Measurements from ENCODE around the gene SESN2.

The SESN2 gene

GRCh38 chr1:28259252-28259933 is at the start of gene SESN2:
Gene SESN2 (plus strand): TSS chr1:28259518. CDS start chr1:28259848, 330 bp downstream.
- peak; percentile 99 for DNase-seq

DNA sequence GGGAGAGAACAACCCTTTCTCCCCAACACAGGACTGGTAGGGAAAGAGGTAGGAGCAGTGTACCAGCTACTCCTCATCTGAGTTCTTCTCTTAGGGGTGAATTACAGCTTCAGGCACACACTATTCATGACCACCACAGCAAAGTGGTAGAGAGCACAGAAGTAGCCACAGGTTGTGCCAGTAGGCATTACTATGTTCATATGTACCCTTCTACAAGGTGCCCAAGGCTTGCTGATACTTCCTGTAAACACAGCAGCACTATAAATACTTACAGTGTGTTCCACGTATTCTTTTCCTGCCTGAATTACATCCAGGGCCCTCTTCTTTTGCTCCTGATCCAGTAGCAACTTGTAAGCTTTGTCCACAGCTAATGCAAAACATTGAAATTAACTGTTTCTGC is 49.6 kb upstream of the SESN2 start:
- DNase-seq, result no peak

DNA sequence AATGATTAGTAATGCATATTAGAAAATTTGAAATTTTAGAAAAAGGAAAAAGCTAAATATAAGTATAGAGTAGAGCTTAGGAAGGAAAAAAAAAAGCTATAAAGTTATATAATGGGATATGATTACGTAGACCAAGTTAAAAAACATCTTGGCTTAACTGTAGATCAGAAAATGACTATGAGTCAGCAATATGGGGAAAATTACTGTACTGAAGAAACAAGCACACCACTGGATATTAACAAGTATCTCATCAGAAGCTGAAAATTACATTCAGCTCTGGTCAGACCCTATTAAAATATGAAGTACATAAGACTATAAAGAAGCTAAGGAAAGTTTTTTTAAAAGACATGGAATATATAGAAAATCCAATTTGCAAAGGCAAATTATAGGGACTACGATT is 46.0 kb upstream of the SESN2 start:
- no peak for DNase-seq

GRCh38 chr1:28229089-28229488 is 30.2 kb upstream of the SESN2 start:
- no peak for DNase-seq

- DNase-seq, result no peak
These were observed 29.3 kb upstream of the SESN2 start for GRCh38 chr1:28229996-28230395.

DNA sequence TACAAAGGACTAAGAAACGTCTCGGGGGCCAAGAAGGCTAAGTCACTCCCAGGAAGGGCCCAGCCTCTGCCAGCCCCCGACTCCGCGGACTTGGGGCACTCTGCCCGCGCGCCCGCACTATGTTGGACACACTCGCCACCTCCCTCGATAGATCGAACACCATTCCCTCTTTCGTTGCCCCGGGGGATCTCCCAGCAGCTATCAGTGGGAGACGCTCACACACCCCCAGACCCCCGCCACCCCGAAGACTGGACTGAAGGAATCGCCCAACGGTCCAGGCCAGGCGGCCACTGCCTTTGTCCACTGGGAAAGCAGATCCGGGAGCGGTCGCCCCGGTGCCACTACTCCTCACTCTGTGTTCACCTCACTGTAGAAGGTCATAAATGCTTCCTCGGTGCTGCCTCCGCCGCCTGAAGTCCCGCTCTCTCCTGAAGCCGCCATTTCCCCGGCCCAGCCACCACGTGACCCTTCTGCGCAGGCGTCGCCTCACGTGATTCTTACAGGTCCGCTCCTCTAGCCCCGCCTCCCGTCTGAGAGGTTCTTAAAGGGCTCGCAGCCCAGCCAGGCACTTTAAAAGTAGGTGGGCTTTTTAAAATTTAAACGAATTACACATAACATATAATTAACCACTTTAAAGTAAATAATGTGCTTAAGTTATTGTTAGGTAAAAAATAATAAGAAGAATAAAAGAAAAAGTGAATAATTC is 26.6 kb upstream of the SESN2 start, which contains the start of gene DNAJC8:
Gene DNAJC8 (minus strand): TSS at position 472 of the 706 bp plus-strand sequence. CDS start 31 bp downstream, at position 441.
- peak; percentile 97 for DNase-seq

GRCh38 chr1:28233264-28233606 is 26.1 kb upstream of the SESN2 start:
- DNase-seq, result peak; percentile 34

GRCh38 chr1:28235755-28236655 is 23.3 kb upstream of the SESN2 start, which contains the start of gene ATP5IF1:
Gene ATP5IF1 (plus strand): TSS chr1:28236124. CDS start chr1:28236184, 60 bp downstream.
- DNase-seq, result peak; percentile 99

- peak; percentile 50 for DNase-seq
These were observed 22.5 kb upstream of the SESN2 start for GRCh38 chr1:28236656-28237322.

- no peak for DNase-seq
These were observed 20.3 kb upstream of the SESN2 start for GRCh38 chr1:28239004-28239403.

DNA sequence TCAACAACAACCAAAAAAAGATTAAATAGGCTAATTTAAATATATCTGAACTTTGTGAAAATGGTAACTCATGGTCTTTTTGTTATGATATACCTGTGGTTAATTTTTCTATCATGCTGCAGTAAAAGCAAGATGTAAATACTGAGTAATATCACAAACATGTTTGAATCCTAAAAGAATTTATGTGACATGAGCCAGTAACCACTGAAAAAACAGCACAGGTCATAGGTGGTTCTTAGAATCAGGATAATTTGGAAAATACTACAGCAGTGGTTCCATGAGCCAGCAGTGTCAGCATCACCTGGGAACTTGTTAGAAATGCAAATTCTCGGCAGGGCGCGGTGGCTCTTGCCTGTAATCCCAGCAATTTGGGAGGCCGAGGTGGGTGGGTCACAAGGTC is 19.3 kb upstream of the SESN2 start:
- DNase-seq, result no peak

DNA sequence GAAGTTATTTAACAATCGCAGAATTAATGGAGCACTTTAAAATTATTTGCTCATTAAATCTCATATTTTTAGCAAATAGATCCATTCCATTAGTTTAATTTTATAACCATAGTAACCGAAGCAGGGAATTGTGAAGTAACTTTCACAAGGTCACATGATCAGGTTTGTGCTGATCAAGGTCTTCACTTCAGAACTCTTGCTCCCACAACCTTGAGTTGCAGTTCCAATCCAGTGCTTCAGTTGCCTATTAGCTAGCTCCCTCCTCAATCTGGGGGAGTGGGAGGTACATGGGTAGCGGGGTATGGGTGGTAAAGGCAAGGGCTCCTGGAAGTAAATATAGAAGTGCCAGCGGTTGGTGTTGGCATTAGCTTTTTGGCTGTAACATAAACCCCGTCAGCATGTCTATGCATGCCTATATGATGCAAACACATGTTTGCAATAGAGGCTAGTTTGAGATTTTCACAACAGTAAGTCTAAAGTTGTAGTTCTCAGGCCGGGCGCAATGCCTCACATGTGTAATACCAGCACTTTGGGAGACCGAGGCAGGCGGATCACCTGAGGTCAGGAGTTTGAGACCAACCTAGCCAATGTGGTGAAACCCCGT is 17.6 kb upstream of the SESN2 start:
- no peak for DNase-seq

- no peak for DNase-seq
These were observed 15.5 kb upstream of the SESN2 start for GRCh38 chr1:28243685-28244311.

DNA sequence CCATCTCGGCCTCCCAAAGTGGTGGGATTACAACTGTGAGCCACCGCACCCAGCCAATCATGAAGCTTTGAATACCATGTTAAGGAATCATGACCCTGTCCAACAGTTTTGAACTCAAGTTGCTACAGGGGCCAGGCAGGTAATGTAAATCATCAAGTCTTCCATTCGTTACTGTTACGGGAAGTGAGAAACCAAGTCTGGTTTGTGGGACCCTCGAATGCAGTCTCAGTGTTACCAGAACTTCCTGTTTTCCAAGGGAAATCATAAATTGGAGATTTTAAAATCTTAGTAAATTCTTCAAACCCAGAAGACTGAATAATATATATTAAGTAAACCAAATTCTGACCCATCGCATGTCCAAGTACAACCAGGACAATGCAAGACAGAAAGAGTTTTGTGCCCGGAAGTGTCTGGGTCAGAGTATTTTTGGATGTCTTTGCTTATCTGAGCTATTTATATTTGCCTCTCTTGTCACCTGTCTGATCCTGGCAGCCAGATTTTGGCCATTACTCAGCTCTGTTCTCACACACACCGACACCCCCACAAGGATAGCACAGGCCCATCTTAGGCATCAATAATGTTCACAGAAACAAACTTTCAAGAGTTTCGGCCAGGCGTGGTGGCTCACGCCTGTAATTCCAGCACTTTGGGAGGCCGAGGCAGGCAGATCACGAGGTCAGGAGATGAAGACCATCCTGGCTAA is 14.6 kb upstream of the SESN2 start:
- DNase-seq, result no peak

GRCh38 chr1:28246427-28246832 is 12.9 kb upstream of the SESN2 start:
- peak; percentile 88 for DNase-seq

GRCh38 chr1:28247612-28248272 is 11.6 kb upstream of the SESN2 start:
- DNase-seq, result peak; percentile 53

DNA sequence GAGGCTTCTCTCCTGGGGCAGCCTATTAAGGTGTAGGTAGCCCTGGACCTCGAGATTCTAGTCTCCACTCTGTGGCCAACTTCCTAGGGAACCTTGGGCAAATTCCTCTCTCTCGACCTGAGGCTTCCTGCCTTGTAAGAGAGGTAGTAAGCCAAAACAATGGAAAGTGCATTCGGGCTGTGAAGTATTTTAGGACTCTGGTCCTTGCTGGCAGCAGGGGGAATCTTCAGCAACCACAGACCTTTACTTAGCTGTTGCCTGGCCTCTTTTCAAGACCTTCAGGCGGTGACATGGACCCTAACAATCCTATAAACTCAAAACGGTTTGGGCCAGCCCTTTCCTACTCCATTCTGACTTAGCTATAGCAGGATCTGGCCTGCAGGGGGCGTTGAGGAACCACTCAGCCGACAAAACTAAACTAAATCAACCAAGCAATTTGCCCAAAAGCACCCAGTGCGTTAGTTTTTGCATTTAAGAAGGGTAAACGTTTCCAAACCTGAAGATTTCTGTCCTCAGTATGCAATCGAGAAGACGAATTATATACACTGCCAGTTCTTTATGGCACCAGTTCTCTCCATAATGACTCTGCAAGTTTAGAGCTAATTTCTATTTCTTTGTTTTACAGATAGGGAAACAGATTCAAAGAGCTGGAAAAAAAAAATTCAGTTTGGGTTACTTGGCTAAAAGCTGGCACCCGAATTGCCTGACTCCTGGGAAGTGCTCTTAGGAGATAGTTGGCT is 10.9 kb upstream of the SESN2 start:
- DNase-seq, result peak; percentile 86

- peak; percentile 85 for DNase-seq
These were observed 10.1 kb upstream of the SESN2 start for GRCh38 chr1:28249013-28249865.

- no peak for DNase-seq
These were observed 9.4 kb upstream of the SESN2 start for GRCh38 chr1:28249866-28250295.
